ENCODE results near the gene LMO7. TPM values are rescaled to one million over a fixed set of nuclear protein-coding genes. Genes with fewer than 3 reads are reported as not detected.

The LMO7 gene
- total RNA-seq, 1 experiment from 2014 or later, result 20.4 TPM

- H3K4me1 ChIP-seq (ENCODE audit: insufficient read depth, low read length), result no peaks in the 10 kb centered on the region
- no peak overlapping the region for H2BK12ac ChIP-seq (ENCODE audit: insufficient read length, low read depth, low read length)
- no peak overlapping the region for H2BK20ac ChIP-seq (ENCODE audit: low read depth, low read length, poor library complexity, severe bottlenecking)
- no peak overlapping the region for H3K4ac ChIP-seq (ENCODE audit: low read depth, low read length)
- H4K91ac ChIP-seq (ENCODE audit: insufficient read length, low read depth, low read length), result no peak overlapping the region
- no peaks in the 10 kb centered on the region for H4K20me1 ChIP-seq (ENCODE audit: control insufficient read depth, insufficient read depth, insufficient read length)
- H3K9me3 Mint-ChIP-seq, result no peaks in the 10 kb centered on the region
- H3K9me3 ChIP-seq (ENCODE audit: control insufficient read depth, low read depth, low read length), result no peaks in the 10 kb centered on the region
- H3K4me1 Mint-ChIP-seq, result peaks cover 5 to 10% of the 10 kb centered on the region in 2 experiments
- no peak overlapping the region for H3K14ac ChIP-seq (ENCODE audit: insufficient read depth, low read length)
- no peak overlapping the region for H2BK15ac ChIP-seq (ENCODE audit: low read depth, low read length)
- no peaks in the 10 kb centered on the region for H3K79me1 ChIP-seq (ENCODE audit: insufficient read depth, low read depth, low read length, poor library complexity, severe bottlenecking)
- H2BK5ac ChIP-seq (ENCODE audit: insufficient read length, low read length), result no peak overlapping the region
- no peak overlapping the region for H2AK5ac ChIP-seq (ENCODE audit: insufficient read length, low read length)
- H3K27me3 ChIP-seq (ENCODE audit: insufficient read depth, low read length), result no peaks in the 10 kb centered on the region
- H4K5ac ChIP-seq (ENCODE audit: insufficient read length, low read depth, low read length), result no peak overlapping the region
- no peak overlapping the region for H3K56ac ChIP-seq (ENCODE audit: insufficient read length, low read depth, low read length)
- no peaks in the 10 kb centered on the region for H3K27me3 Mint-ChIP-seq (ENCODE audit: low read depth)
- H3K79me2 ChIP-seq (ENCODE audit: insufficient read depth, low read length), result no peaks in the 10 kb centered on the region
- H3K27ac Mint-ChIP-seq, result no peak overlapping the region
- H3K4me2 ChIP-seq (ENCODE audit: insufficient read depth, insufficient read length, low read length), result no peak overlapping the region
- no peak for TF ChIP-seq CTCF (conservative IDR thresholded peaks at IDR 0.05)
- no peak for DNase-seq
- no CpG with 5 or more reads among the region's 6 CpGs for WGBS (ENCODE audit: extremely low coverage, insufficient read length, low lambda C conversion rate)
- H2AFZ ChIP-seq (ENCODE audit: low read length), result no peak overlapping the region
- no peak overlapping the region for H3K9ac ChIP-seq (ENCODE audit: extremely low read depth, insufficient read length, low read length)
- no peak overlapping the region for H2BK120ac ChIP-seq (ENCODE audit: low read depth, low read length, poor library complexity, severe bottlenecking)
- no peaks in the 10 kb centered on the region for H3K23me2 ChIP-seq (ENCODE audit: insufficient read length, low read depth, low read length, poor library complexity, severe bottlenecking)
- H3T11ph ChIP-seq (ENCODE audit: low read length), result no peak overlapping the region
- no peak overlapping the region for H3K18ac ChIP-seq (ENCODE audit: insufficient read length, low read depth, low read length)
- H3K23ac ChIP-seq (ENCODE audit: insufficient read length, low read depth, low read length), result no peak overlapping the region
- no peak overlapping the region for H4K8ac ChIP-seq (replicated peaks; ENCODE audit: insufficient read length, low read depth, low read length)
- peaks cover 8 to 20% (median 10%) of the 10 kb centered on the region in 3 experiments; a peak in 5 of 7 replicates for H3K36me3 Mint-ChIP-seq (ENCODE audit: insufficient read depth in 1 of 3, low read depth in 3 of 3)
- no peak overlapping the region for H3K4me3 Mint-ChIP-seq
- H3K27ac ChIP-seq (ENCODE audit: insufficient read length, low read depth, low read length), result no peak overlapping the region
Measured at GRCh38 chr13:75855216-75855615, 219.1 kb downstream of the LMO7 start.
